Endothelial cell of umbilical vein (primary cell): ENCODE results near the gene VDAC2. TPM values are rescaled to one million over a fixed set of nuclear protein-coding genes. Genes with fewer than 3 reads are reported as not detected.

Experiments
- BruUV-seq: library from RNA; stranded (reverse); fragments of 400-500 nt; replicated peaks from 2 replicates; lab custom pipeline; 2021; lab: Mats Ljungman, UMichigan
- CTCF ChIA-PET: fragments of 300-600, 350-600 bp; sonication (Branson Sonifier 250); formaldehyde crosslinking; loops from one replicate; lab custom pipeline; 2021; ENCODE audit warnings: antibody characterized with exemption, inconsistent platforms; lab: Charles Lee
- POLR2A ChIA-PET: fragments of 300-600, 350-600 bp; sonication (Branson Sonifier 250); formaldehyde crosslinking; loops from one replicate; lab custom pipeline; 2021; ENCODE audit warnings: antibody characterized with exemption, inconsistent platforms; lab: Charles Lee
- DNase-seq: peaks from one replicate; pipeline ENCODE4 v3.0.0-alpha.2; 2011; ENCODE audit warnings: low read depth, low spot score
- FAIRE-seq: peaks from 2 replicates; lab custom pipeline; 2011; peaks lifted over from hg19 to GRCh38; lab: Jason Lieb, UNC
- H2AFZ ChIP-seq: 2 replicates; pipeline ENCODE4 v1.6.0; 2012; ENCODE audit warnings: low read depth, low read length, control low read depth, inconsistent platforms
- H3K27ac ChIP-seq: 2 replicates; pipeline ENCODE4 v1.5.1; 2011; ENCODE audit warnings: low read depth, mild to moderate bottlenecking, control low read depth, low read length, moderate library complexity; ENCODE audit not compliant: insufficient read depth
- H3K27me3 ChIP-seq, 2 experiments: 2 replicates each; pipeline versions ENCODE4 v1.6.0 to v1.6.1; 2011; ENCODE audit warnings: low read length in 2 of 2, mixed read lengths in 1 of 2; ENCODE audit not compliant: control insufficient read depth in 2 of 2, insufficient read depth in 2 of 2
- H3K36me3 ChIP-seq, 2 experiments: 2 replicates in 1 of 2; 3 replicates in 1 of 2; pipeline ENCODE4 v1.5.1; 2011; ENCODE audit warnings: low read length in 2 of 2, mild to moderate bottlenecking in 1 of 2, moderate library complexity in 1 of 2; ENCODE audit not compliant: control insufficient read depth in 2 of 2, insufficient read depth in 2 of 2; ENCODE audit errors: extremely low read depth in 1 of 2
- H3K4me1 ChIP-seq: 3 replicates; pipeline ENCODE4 v1.5.1; 2011; ENCODE audit warnings: mild to moderate bottlenecking, low read length; ENCODE audit not compliant: control insufficient read depth, insufficient read depth; ENCODE audit errors: extremely low read depth
- H3K4me2 ChIP-seq: 2 replicates; pipeline ENCODE4 v1.6.1; 2011; ENCODE audit warnings: low read length, control low read depth, mixed read lengths; ENCODE audit not compliant: insufficient read depth
- H3K4me3 ChIP-seq, 3 experiments: fragments of 200-600 bp in 1 of 3; sonication (generic), shearing (Covaris generic) in 1 of 3; replicated peaks in 1 of 3; 2 replicates each; pipeline ENCODE4 v1.5.1; 2011 to 2016; ENCODE audit warnings: control low read depth in 3 of 3, low read length in 3 of 3, mild to moderate bottlenecking in 2 of 3, inconsistent platforms in 1 of 3, low read depth in 1 of 3, moderate library complexity in 1 of 3; ENCODE audit not compliant: insufficient read depth in 1 of 3
- H3K79me2 ChIP-seq: 2 replicates; pipeline ENCODE4 v1.6.0; 2012; ENCODE audit warnings: low read length, inconsistent platforms; ENCODE audit not compliant: control insufficient read depth, insufficient read depth
- H3K9ac ChIP-seq: replicated peaks from 2 replicates; pipeline ENCODE3; 2011; ENCODE audit warnings: low read length, control low read depth; ENCODE audit not compliant: insufficient read depth; ENCODE audit errors: extremely low read depth
- H3K9me1 ChIP-seq: replicated peaks from 3 replicates; pipeline ENCODE4 v1.6.0; 2011; ENCODE audit warnings: mild to moderate bottlenecking, low read length; ENCODE audit not compliant: control insufficient read depth, insufficient read depth; ENCODE audit errors: extremely low read depth
- H3K9me3 ChIP-seq: replicated peaks from 2 replicates; pipeline ENCODE4 v1.5.1; 2012; ENCODE audit warnings: low read length, inconsistent platforms; ENCODE audit not compliant: control insufficient read depth, insufficient read depth
- H4K20me1 ChIP-seq: replicated peaks from 2 replicates; pipeline ENCODE3; 2011; ENCODE audit warnings: mild to moderate bottlenecking, low read length; ENCODE audit not compliant: control insufficient read depth, insufficient read depth; ENCODE audit errors: extremely low read depth
- EZH2 ChIP-seq: IDR thresholded peaks from 2 replicates; pipeline ENCODE4 v1.6.1; 2012; ENCODE audit warnings: borderline replicate concordance, low read depth, mild to moderate bottlenecking, moderate library complexity, low read length, inconsistent platforms; ENCODE audit not compliant: severe bottlenecking
- FOS ChIP-seq: IDR thresholded peaks from 2 replicates; pipeline ENCODE4 v1.6.1; 2011; ENCODE audit warnings: mild to moderate bottlenecking, low read length, moderate library complexity, borderline replicate concordance; ENCODE audit not compliant: insufficient read depth
- GATA2 ChIP-seq: IDR thresholded peaks from 2 replicates; pipeline ENCODE4 v1.7.0; 2011; ENCODE audit warnings: low read depth, mild to moderate bottlenecking, moderate library complexity, mixed read lengths, low read length; ENCODE audit not compliant: insufficient read length, insufficient read depth
- JUN ChIP-seq: IDR thresholded peaks from 2 replicates; pipeline ENCODE4 v1.6.1; 2011; ENCODE audit warnings: borderline replicate concordance, low read depth; ENCODE audit not compliant: insufficient read length, insufficient read depth
- MYC ChIP-seq: IDR thresholded peaks from one replicate; pipeline ENCODE4 v1.6.1; 2011; ENCODE audit warnings: mild to moderate bottlenecking, low read depth, low read length
- POLR2A ChIP-seq: IDR thresholded peaks from 2 replicates; pipeline ENCODE4 v1.6.1; 2012; ENCODE audit warnings: low read depth, mild to moderate bottlenecking, control low read depth, low read length
- POLR2AphosphoS5 ChIP-seq: IDR thresholded peaks from 2 replicates; pipeline ENCODE4 v1.6.1; 2012; ENCODE audit warnings: low read depth, mild to moderate bottlenecking, control low read depth, low read length, moderate library complexity; ENCODE audit not compliant: insufficient read depth
- dilution Hi-C: fragments of 300-500 bp; cut with MboI; formaldehyde crosslinking; loops from one replicate; pipeline ENCODE4 v1.15.0; 2019; ENCODE audit warnings: low sequenced_read_pairs; ENCODE audit not compliant: extremely low pct_ligation_motif_present
- intact Hi-C: fragments of 100-400 bp; cut with micrococcal nuclease; formaldehyde crosslinking; loops from one replicate; pipeline ENCODE4 v1.10.0; 2022
- polyA plus RNA-seq, 4 experiments: library from polyadenylated mRNA; depleted of rRNA in 3 of 4; stranded (reverse) in 3 of 4; unstranded in 1 of 4; fragments of >200 nt; gene quantifications; 2 replicates each; pipeline versions ENCODE4 v1.2.1 to v1.2.3, GENCODE V29; 2011 to 2012; ENCODE audit warnings: missing spikeins in 1 of 4
- total RNA-seq: library from RNA; stranded (reverse); gene quantifications from 2 replicates; pipeline ENCODE4 v1.2.3, GENCODE V29; 2021
- TF ChIP-seq, protein P1 (sequence below), 2 donors: IDR thresholded peaks; 1 replicate in 1 of 2; 2 replicates in 1 of 2; pipeline ENCODE4 v1.5.1; 2011; ENCODE audit warnings: low read length in 2 of 2, mild to moderate bottlenecking in 2 of 2, moderate library complexity in 2 of 2, control low read depth in 1 of 2, inconsistent platforms in 1 of 2, low read depth in 1 of 2; ENCODE audit not compliant: insufficient read depth in 1 of 2; ENCODE audit errors: extremely low read depth in 1 of 2
- TF ChIP-seq, protein P2 (sequence below): IDR thresholded peaks from 2 replicates; pipeline ENCODE4 v1.6.1; 2011; ENCODE audit not compliant: insufficient read depth, insufficient read length

VDAC2 gene
- total and polyA plus RNA-seq, 2 donors (not counting 3 experiments of a cell fraction or from before 2014, with no cell fraction given) = 89.3 to 222 TPM

DNA sequence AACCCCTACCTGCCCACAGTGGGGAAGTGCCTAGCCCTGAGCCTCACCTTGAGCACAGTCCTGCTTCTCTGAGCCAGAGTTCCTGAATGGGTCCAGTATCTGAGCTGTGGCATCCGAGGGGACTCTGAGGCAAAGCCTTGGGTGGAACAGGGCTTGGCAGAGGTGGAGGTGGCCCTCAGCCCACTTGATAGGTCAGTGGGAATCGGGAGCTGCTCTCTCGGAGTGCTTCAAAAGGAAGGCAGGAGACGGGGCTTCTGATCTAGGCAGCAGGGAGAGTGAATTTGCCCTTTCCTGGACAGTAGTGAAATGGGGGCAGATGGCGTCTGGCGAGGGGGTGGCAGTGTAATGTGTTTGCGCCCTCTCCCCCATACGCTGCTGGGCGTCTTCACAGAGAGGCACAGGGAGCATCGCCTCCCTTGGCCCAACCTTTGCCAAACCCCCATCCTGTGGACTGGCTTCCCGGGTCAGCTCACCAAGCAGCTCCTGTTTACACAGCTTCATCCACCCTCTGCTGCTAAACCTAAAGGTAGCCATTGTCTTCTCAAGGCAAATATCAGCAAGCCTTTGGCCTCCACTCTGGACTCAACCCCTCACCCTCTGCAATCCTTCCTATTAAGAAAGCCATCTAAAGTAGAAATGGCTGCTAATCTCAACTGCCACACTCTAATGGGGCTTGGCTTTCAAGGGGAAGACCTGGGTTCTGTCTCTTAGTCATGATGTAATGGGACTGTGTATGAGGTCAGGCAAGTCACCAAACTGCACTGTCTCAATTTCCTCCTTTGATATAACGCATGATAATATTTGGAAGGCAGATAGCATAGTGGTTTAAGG is 21.1 kb upstream of the VDAC2 start:
- CTCF ChIA-PET = interaction anchor here (0.7 to 1.3 kb wide), 4 partner anchors 34 to 46 kb away, joined by 3 to 4 read pairs (median 3); partner anchors contain the start of gene COMTD1
- no peak overlapping the region for H3K27ac ChIP-seq
- H3K4me3 ChIP-seq = no peak overlapping the region
- no peak overlapping the region for H3K9ac ChIP-seq
- no peaks in the 10 kb centered on the region for H3K9me3 ChIP-seq
- H3K27me3 ChIP-seq = no peaks in the 10 kb centered on the region
- no peak overlapping the region for H2AFZ ChIP-seq
- intact Hi-C loops (loop anchor here (2.0 kb wide), 1 partner anchor 21 kb away; the partner anchor contains the start of gene VDAC2), dilution Hi-C loops (no loop called here)
- no peak overlapping the region for H3K4me2 ChIP-seq
- TF ChIP-seq POLR2A (no peak), POLR2AphosphoS5 (no peak), FOS (no peak), MYC (no peak), EZH2 (no peak), JUN (no peak), GATA2 (no peak)
- TF ChIP-seq, protein P1, sequence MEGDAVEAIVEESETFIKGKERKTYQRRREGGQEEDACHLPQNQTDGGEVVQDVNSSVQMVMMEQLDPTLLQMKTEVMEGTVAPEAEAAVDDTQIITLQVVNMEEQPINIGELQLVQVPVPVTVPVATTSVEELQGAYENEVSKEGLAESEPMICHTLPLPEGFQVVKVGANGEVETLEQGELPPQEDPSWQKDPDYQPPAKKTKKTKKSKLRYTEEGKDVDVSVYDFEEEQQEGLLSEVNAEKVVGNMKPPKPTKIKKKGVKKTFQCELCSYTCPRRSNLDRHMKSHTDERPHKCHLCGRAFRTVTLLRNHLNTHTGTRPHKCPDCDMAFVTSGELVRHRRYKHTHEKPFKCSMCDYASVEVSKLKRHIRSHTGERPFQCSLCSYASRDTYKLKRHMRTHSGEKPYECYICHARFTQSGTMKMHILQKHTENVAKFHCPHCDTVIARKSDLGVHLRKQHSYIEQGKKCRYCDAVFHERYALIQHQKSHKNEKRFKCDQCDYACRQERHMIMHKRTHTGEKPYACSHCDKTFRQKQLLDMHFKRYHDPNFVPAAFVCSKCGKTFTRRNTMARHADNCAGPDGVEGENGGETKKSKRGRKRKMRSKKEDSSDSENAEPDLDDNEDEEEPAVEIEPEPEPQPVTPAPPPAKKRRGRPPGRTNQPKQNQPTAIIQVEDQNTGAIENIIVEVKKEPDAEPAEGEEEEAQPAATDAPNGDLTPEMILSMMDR (IDR thresholded peaks at IDR 0.05; ENCODE audit: extremely low read depth in 1 of 2, insufficient read depth in 1 of 2, low read depth in 1 of 2, low read length in 2 of 2) = no peak
- TF ChIP-seq, protein P2, sequence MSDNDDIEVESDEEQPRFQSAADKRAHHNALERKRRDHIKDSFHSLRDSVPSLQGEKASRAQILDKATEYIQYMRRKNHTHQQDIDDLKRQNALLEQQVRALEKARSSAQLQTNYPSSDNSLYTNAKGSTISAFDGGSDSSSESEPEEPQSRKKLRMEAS = no peak
- H4K20me1 ChIP-seq = no peaks in the 10 kb centered on the region
- POLR2A ChIA-PET = no interaction called here
- BruUV-seq = no TSS peak
- no peak for FAIRE-seq
- DNase-seq = no peak
- peaks cover 0 to 2% of the 10 kb centered on the region in 2 experiments for H3K36me3 ChIP-seq
- H3K9me1 ChIP-seq = no peaks in the 10 kb centered on the region
- peaks cover 7% of the 10 kb centered on the region for H3K4me1 ChIP-seq
- H3K79me2 ChIP-seq = no peaks in the 10 kb centered on the region
